ENCODE results near the gene GDA.

DNA sequence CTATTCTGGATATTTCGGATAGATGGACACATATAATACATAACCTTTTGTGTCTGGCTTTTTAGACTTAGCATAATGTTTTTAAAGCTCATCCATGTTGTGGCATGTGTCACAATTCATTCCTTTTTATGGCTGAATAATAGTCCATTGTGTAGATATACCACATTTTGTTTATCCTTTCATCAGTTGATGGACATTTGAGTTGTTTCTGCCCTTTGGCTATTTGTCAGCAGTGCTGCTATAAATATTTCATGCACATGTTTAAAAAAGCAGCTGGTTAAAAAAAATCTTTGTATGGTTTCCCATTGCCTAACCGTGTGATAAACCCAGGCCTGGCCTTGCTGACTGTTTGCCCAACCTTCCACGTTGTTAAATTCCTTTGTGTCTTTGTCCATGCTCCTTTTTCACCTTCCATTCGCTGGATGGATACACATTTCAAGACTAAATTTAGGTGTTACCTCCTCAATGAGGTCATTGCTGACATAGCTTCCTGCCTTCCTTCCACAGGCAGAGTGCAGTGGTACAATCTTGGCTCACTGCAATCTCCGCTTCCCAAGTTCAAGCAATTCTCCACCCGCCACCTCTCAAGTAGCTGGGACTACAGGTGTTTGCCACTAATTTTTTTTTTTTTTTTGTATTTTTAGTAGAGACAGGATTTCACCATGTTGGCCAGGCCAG lies 11.3 kb downstream of the GDA start:
- TF ChIP-seq, protein P1, sequence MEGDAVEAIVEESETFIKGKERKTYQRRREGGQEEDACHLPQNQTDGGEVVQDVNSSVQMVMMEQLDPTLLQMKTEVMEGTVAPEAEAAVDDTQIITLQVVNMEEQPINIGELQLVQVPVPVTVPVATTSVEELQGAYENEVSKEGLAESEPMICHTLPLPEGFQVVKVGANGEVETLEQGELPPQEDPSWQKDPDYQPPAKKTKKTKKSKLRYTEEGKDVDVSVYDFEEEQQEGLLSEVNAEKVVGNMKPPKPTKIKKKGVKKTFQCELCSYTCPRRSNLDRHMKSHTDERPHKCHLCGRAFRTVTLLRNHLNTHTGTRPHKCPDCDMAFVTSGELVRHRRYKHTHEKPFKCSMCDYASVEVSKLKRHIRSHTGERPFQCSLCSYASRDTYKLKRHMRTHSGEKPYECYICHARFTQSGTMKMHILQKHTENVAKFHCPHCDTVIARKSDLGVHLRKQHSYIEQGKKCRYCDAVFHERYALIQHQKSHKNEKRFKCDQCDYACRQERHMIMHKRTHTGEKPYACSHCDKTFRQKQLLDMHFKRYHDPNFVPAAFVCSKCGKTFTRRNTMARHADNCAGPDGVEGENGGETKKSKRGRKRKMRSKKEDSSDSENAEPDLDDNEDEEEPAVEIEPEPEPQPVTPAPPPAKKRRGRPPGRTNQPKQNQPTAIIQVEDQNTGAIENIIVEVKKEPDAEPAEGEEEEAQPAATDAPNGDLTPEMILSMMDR (IDR thresholded peaks at IDR 0.05): no peak
- TF ChIP-seq POLR2A (IDR thresholded peaks at IDR 0.05): no peak

Measured in esophagus squamous epithelium (tissue), 4 donors.